HG03159 (cell line): ENCODE measurements around the gene GPI.

Experiments used
- ATAC-seq: cut with Tn5 transposase; IDR thresholded peaks from one replicate; pipeline ENCODE4 v1.9.1; 2021; ENCODE audit warnings: mild to moderate bottlenecking, moderate library complexity; ENCODE audit not compliant: unreplicated experiment

The GPI gene

GRCh38 chr19:34337739-34338138 lies 27.3 kb upstream of the GPI start:
- no peak for ATAC-seq

DNA sequence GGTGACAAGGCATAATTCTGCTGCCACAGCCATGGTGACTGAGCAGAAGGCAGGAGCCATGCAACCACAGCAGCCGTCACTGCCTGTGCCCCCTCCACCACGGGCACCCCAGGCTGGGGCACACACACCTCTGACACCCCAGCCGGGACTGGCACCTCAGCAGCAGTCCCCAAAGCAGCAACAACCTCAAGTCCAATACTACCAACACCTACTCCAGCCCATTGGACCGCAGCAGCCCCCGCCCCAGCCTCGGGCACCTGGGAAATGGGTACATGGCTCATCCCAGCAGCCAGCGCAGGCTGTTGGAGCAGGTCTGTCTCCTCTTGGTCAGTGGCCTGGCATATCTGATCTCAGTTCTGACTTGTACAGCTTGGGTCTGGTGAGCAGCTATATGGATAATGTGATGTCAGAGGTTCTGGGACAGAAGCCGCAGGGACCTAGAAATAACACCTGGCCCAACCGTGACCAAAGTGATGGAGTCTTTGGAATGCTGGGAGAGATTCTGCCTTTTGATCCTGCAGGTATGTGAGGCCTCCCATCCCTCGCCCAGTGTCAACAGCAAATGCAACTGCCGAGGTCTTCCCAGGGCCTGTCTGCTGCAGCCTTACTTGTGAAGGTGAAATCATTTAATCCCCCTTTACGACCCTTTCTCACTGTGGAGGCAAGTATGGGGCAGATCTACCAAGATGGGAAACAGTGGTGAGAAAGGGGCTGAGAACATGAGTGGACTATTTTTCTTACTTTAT lies 22.9 kb upstream of the GPI start:
- no peak for ATAC-seq

GRCh38 chr19:34343751-34344150 lies 21.2 kb upstream of the GPI start:
- ATAC-seq = no peak

- no peak for ATAC-seq
Observed at GRCh38 chr19:34345947-34346351, 19.0 kb upstream of the GPI start.

DNA sequence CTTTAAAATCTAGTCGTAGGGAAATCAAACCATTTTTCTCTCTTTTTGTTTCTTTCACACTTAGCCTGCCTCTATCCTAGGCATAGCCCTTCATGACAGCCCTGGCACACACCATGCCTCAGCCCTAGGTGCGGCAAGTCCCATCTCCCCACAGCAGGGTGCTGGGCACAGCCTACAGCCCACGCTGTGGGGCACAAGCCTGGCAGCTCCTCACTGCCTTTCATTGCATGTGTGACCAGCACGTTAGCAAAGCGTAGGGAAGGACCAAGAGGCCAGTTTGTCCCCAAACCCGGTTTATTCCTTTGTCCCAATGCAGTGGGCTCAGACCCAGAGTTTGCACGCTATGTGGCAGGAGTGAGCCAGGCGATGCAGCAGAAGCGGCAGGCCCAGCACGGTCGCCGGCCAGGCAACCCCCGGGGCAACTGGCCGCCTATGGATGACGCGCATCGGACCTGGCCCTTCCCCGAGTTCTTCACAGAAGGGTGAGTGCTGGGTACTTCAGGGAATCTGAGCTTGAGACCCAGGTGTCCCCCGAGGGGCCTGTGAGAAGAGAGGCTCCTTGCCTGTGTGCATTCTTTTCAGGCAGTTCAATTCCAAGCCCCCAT lies 17.3 kb upstream of the GPI start:
- no peak for ATAC-seq

- ATAC-seq = no peak
Observed at GRCh38 chr19:34348899-34349487, 16.0 kb upstream of the GPI start.

DNA sequence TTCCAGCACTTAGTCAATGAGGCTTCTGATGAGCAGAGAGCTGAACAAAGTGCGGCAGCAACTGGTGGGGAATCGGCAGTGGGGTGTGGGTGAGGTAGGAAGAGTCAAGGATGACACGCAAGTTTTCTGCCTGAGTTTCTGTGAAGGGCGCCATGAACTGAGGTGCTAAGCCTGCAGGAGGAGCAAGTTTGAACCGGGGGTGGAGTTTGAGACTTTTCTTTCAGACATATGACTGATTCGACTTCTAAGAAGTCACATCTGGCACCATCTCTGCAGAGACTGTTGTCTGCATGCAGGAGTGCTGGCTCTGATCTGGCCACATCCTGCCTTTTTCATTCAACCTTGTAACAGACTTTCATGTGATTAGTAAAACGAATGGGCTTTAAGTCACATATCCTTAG lies 14.8 kb upstream of the GPI start:
- no peak for ATAC-seq

GRCh38 chr19:34351382-34351826 lies 13.6 kb upstream of the GPI start:
- ATAC-seq = no peak

DNA sequence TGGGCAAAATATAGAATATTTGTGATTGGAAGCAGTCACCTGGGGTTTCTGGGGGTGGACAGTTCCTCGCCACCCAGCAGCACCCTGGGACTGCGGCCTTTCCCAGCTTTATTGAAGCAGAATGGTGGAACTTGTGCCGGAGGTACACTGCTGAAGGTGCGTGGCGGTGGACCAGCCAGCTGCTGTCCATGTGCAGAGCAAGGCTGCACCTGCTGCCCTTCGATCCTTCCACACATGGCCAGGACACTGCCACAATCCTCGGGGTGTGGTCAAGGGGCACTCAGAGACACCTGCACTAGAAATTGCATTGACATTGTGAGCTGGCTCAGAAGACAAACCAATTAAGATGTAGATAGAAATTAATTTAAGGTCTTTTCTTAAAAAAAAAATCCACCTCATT lies 11.4 kb upstream of the GPI start:
- no peak for ATAC-seq

DNA sequence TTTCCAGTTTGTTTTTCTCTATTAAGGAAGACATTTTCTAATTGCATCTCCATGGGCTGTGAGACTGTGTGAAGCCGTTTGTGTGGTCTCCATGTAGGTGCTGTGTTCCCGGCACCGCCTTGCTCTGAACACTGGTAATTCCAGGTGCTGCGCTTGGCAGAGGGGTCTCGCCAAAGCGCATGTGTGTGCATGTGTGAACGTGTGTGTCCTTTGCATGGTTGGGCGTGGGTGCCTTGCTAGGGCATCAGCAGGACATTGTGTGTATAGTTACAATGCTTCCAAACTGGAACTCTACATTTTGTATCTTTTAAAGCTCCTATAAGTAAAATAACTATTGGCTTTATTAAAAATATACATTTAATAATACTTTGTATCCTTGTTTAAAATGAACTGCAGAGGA lies 9.8 kb upstream of the GPI start:
- ATAC-seq = no peak

- no peak for ATAC-seq
Observed at GRCh38 chr19:34356875-34357274, 8.1 kb upstream of the GPI start.

GRCh38 chr19:34357431-34357830 lies 7.6 kb upstream of the GPI start:
- no peak for ATAC-seq

DNA sequence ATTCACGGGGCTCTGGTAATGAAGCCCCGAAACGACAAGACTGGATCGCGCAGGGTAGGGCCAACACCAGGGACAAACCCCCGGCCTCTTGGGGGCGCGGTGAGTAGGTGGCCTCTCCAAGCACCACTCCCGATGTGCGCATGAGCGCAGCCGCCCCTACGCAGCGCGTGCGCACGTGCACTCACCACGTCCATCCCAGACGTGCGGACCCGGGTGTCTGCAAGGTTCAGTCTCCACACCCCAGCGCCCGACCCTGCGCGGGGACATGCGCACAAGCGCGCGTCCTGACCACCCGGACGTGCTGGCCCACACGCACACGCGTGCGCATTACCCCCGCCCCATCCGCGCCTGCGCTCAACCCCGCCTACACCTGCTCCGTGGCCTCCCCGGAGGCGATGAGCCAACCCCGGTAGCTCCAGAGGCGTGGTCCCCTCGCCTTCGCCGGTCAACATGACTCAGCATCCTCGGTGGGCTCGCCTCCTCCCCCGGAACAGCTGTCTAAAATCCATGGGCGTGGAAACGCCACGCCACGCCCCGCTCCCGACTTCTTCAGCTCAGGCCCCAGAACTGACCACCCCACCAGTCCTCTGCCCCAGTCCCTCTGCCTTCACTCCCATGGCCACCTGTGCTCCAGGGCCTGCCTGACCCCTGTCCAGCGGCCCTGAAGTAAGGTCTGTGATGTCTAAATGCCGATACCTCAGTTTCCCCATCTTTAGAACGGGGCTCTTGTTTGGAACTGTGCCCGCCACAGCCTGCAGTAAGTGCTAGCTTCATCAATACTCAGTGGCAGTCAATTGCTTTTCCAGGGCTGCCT lies 5.6 kb upstream of the GPI start:
- peak; percentile 91 for ATAC-seq

GRCh38 chr19:34359954-34360315 lies 5.1 kb upstream of the GPI start:
- ATAC-seq = no peak

DNA sequence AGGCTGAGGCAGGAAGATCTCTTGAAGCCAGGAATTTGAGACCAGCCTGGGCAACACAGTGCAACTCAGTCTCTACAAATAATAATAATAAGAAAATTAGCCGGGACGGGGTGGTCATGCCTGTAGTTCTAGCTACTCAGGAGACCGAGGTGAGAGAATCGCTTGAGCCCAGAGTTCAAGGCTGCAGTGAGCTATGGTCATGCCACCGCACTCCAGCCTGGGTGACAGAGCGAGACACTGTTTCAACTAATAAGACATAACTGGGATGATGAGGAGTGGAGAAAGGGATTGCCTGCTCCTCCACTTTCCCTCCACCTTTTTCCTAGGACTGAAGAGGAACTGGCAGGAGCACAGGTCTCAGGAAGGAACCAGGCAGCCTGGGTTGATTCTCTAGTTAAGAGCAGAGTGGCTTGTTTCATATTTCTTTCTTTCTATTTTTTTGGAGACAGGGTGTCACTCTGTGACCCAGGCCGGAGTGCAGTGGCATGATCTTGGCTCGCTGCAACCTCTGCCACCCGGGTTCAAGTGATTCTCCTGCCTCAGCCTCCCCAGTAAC lies 4.6 kb upstream of the GPI start:
- no peak for ATAC-seq

- ATAC-seq = no peak
Observed at GRCh38 chr19:34362679-34363069, 2.3 kb upstream of the GPI start.

GRCh38 chr19:34363094-34363493 lies 1.9 kb upstream of the GPI start:
- no peak for ATAC-seq

- ATAC-seq = no peak
Observed at GRCh38 chr19:34363930-34364329, 1.1 kb upstream of the GPI start.

GRCh38 chr19:34364462-34364829 lies 550 bp upstream of the GPI start:
- ATAC-seq = no peak

DNA sequence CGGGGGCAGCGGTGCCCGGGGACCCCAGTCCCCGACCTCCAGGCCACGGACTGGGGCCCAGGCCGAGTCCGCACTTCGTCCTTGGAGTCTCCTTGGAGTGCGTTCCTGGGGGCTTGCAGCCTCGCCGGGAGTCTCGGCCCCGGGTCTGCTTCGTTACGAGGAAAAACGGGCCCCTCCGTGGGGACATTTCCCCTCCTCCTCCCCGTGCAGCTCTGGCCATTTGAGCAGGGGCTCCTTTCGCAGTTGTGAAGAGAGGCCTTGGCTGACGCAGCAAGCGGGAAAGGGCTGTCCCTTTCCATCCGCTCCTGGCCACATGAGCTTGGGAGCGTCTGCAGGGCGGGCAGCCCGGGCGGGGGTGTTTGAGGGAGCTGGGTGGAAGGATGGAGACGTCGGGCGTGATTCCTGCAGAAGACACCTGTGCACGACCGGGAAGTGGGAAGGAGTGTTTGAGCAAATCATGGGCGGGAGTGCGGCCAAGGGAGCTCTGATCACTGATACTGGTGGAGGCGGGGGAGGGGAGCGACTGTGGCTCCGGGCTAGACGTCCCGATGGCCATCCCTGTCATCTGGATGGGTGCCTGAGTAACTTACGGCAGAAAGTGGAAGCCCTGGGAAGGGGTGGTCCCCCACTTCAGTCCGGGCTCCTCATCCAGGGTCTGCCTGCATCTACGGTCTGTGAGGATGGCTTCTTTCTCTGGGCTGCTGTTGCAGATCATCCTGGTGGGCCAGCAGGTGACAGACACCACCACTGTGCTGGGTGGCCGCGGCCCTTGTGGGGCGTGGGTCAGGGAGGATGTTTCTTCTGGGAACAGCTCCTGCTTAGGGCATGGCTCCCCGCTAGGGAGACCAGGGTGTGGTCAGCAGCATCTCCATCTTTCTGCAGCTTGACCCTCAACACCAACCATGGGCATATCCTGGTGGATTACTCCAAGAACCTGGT lies 736 bp downstream of the GPI start:
- no peak for ATAC-seq
